Small intestine (tissue), 7 donors: ENCODE data around the gene COMMD8. TPM values are rescaled to one million over a fixed set of nuclear protein-coding genes. Genes with fewer than 3 reads are reported as not detected.
"Not testable (repeated sequence)": the region's sequence is repeated elsewhere in the genome, so short reads cannot be mapped to it uniquely, and the experiment has no call there.

Source experiments
- DNase-seq, 2 donors: peaks; one replicate each; pipeline versions ENCODE4 v3.0.0 to v3.0.0-alpha.2; 2013
- FAIRE-seq: peaks from 2 replicates; lab custom pipeline; 2012; peaks lifted over from hg19 to GRCh38; lab: Jason Lieb, UNC
- H3K27ac ChIP-seq, 3 donors: one replicate each; pipeline ENCODE4 v1.5.1; 2013; ENCODE audit warnings: low read length in 2 of 3, mild to moderate bottlenecking in 2 of 3, control low read depth in 1 of 3, inconsistent platforms in 1 of 3, low read depth in 1 of 3, moderate library complexity in 1 of 3
- H3K27me3 ChIP-seq, 3 donors: one replicate each; pipeline ENCODE4 v1.6.1; 2013; ENCODE audit warnings: low read length in 3 of 3, inconsistent platforms in 1 of 3; ENCODE audit not compliant: control insufficient read depth in 3 of 3, insufficient read depth in 3 of 3
- H3K36me3 ChIP-seq, 3 donors: one replicate each; pipeline ENCODE4 v1.6.1; 2013; ENCODE audit warnings: low read length in 3 of 3, inconsistent platforms in 1 of 3, low read depth in 1 of 3, mild to moderate bottlenecking in 1 of 3, moderate library complexity in 1 of 3; ENCODE audit not compliant: control insufficient read depth in 3 of 3, insufficient read depth in 2 of 3
- H3K4me1 ChIP-seq, 3 donors: one replicate each; pipeline ENCODE4 v1.6.1; 2013; ENCODE audit warnings: low read length in 2 of 3, inconsistent platforms in 1 of 3, low read depth in 1 of 3, mild to moderate bottlenecking in 1 of 3, moderate library complexity in 1 of 3; ENCODE audit not compliant: control insufficient read depth in 3 of 3, insufficient read depth in 2 of 3
- H3K4me3 ChIP-seq, 3 donors: one replicate each; pipeline ENCODE4 v1.5.1; 2013; ENCODE audit warnings: low read length in 3 of 3, control low read depth in 1 of 3, inconsistent platforms in 1 of 3, low read depth in 1 of 3, mild to moderate bottlenecking in 1 of 3, moderate library complexity in 1 of 3
- H3K9me3 ChIP-seq, 2 donors: one replicate each; pipeline ENCODE4 v1.6.1; 2013; ENCODE audit warnings: low read depth in 1 of 2, low read length in 1 of 2; ENCODE audit not compliant: control insufficient read depth in 2 of 2, insufficient read depth in 1 of 2
- WGBS, 3 donors: extraction: QIAGEN DNeasy Blood & Tissue Kit; methylation state at CpG; one replicate each; pipeline ENCODE4 v1.1.7; 2013; 5-methylcytosine and 5-hydroxymethylcytosine counted together
- polyA plus RNA-seq, 4 donors: library from polyadenylated mRNA; stranded (reverse) in 3 of 4; unstranded in 1 of 4; fragments of 200-250 nt in 3 of 4; fragments of 120-200 nt in 1 of 4; gene quantifications; one replicate each; pipeline versions ENCODE4 v1.2.1 to v1.2.3, GENCODE V29; 2013
- donor health status: healthy with polysubstance abuse.
- donor health status: control.
- donor health status: control.
- donor health status: Bipolar disorder and iron deficiency.
- donor health status: healthy.

Gene COMMD8
- polyA plus RNA-seq, 4 donors, result 26.0 to 36.5 (median 30.5) TPM

- Histone ChIP-seq H3K36me3 (no peaks in the 10 kb centered on the region), H3K4me1 (peaks cover 0 to 4% (median 0%) of the 10 kb centered on the region in 3 donors), H3K27ac (no peak overlapping the region), H3K9me3 (no peaks in the 10 kb centered on the region), H3K27me3 (no peaks in the 10 kb centered on the region), H3K4me3 (no peak overlapping the region)
- 58 to 69% (median 67%) methylated on average over 4 of the region's 4 CpGs for WGBS, 3 donors
- FAIRE-seq (no peak), DNase-seq (no peak)
These were observed 30.6 kb upstream of the COMMD8 start for GRCh38 chr4:47494124-47494430.

GRCh38 chr4:47493238-47494123, 30.0 kb upstream of the COMMD8 start:
- Histone ChIP-seq H3K4me1 (peaks cover 0 to 4% (median 0%) of the 10 kb centered on the region in 3 donors), H3K9me3 (peaks cover 0 to 3% of the 10 kb centered on the region in 2 donors), H3K4me3 (no peak overlapping the region), H3K27ac (no peak overlapping the region), H3K36me3 (no peaks in the 10 kb centered on the region), H3K27me3 (no peaks in the 10 kb centered on the region)
- DNase-seq (no peak), FAIRE-seq (no peak)
- 86 to 89% (median 86%) methylated on average over 3 of the region's 3 CpGs for whole genome bisulfite sequencing, 3 donors

GRCh38 chr4:47490550-47490949, 27.0 kb upstream of the COMMD8 start:
- no peak for FAIRE-seq
- 78 to 86% (median 85%) methylated on average over 4 of the region's 4 CpGs for WGBS, 3 donors
- no peak overlapping the region for H3K4me3 ChIP-seq
- no peaks in the 10 kb centered on the region for H3K36me3 ChIP-seq
- peak in 1 of 2 donors; percentile 12 for DNase-seq
- peaks cover 0 to 4% (median 2%) of the 10 kb centered on the region in 3 donors for H3K4me1 ChIP-seq
- no peaks in the 10 kb centered on the region for H3K27me3 ChIP-seq
- peaks cover 0 to 3% of the 10 kb centered on the region in 2 donors for H3K9me3 ChIP-seq
- H3K27ac ChIP-seq, result no peak overlapping the region

- Histone ChIP-seq H3K36me3 (no peaks in the 10 kb centered on the region), H3K27me3 (no peaks in the 10 kb centered on the region), H3K27ac (no peak overlapping the region), H3K9me3 (peaks cover 0 to 3% of the 10 kb centered on the region in 2 donors), H3K4me1 (peaks cover 0 to 3% (median 2%) of the 10 kb centered on the region in 3 donors), H3K4me3 (no peak overlapping the region)
- WGBS, 3 donors, result 47 to 66% (median 54%) methylated on average over 3 of the region's 3 CpGs
- FAIRE-seq (no peak), DNase-seq (no peak)
These were observed 25.2 kb upstream of the COMMD8 start for GRCh38 chr4:47488706-47489105.

- H3K27ac ChIP-seq, H3K4me1 ChIP-seq, FAIRE-seq, H3K4me3 ChIP-seq, H3K27me3 ChIP-seq, H3K9me3 ChIP-seq, DNase-seq, H3K36me3 ChIP-seq: not testable (repeated sequence)
- WGBS, 3 donors, result 93 to 94% (median 94%) methylated on average over 9 of the region's 9 CpGs
These were observed 23.2 kb upstream of the COMMD8 start for GRCh38 chr4:47486727-47487126.

- peak overlapping the region in 2 of 3 donors; percentile 94 to 99 for H3K27ac ChIP-seq
- DNase-seq, result peak in 1 of 2 donors; percentile 32
- no peaks in the 10 kb centered on the region for H3K27me3 ChIP-seq
- peaks cover 0 to 3% of the 10 kb centered on the region in 2 donors for H3K9me3 ChIP-seq
- peak overlapping the region; percentile 12 to 75 (median 50) for H3K4me3 ChIP-seq
- FAIRE-seq, result no peak
- H3K4me1 ChIP-seq, result peaks cover 0 to 2% (median 0%) of the 10 kb centered on the region in 3 donors
- H3K36me3 ChIP-seq, result no peaks in the 10 kb centered on the region
- 15 to 33% (median 21%) methylated on average over 5 of the region's 5 CpGs for WGBS, 3 donors
These were observed 22.8 kb upstream of the COMMD8 start for GRCh38 chr4:47486231-47486673.

- Histone ChIP-seq H3K27me3 (no peaks in the 10 kb centered on the region), H3K36me3 (no peaks in the 10 kb centered on the region), H3K4me3 (peak overlapping the region; percentile 50 to 75 (median 59)), H3K9me3 (peaks cover 0 to 3% of the 10 kb centered on the region in 2 donors), H3K4me1 (peaks cover 0 to 2% (median 0%) of the 10 kb centered on the region in 3 donors), H3K27ac (peak overlapping the region in 2 of 3 donors; percentile 94 to 99)
- 1 to 2% (median 2%) methylated on average over 13 to 14 of the region's 14 CpGs for whole genome bisulfite sequencing, 3 donors
- DNase-seq, result no peak
- FAIRE-seq, result no peak
These were observed 22.3 kb upstream of the COMMD8 start for GRCh38 chr4:47485768-47486167.

- 0 to 1% (median 1%) methylated on average over 24 to 34 of the region's 34 CpGs for WGBS, 3 donors
- peaks cover 0 to 2% (median 0%) of the 10 kb centered on the region in 3 donors for H3K4me1 ChIP-seq
- DNase-seq (peak; percentile 91 to 96), FAIRE-seq (no peak)
- H3K4me3 ChIP-seq, result peak within 1 kb of the TSS; percentile 50 to 75 (median 59)
- H3K36me3 ChIP-seq, result no peaks in the 10 kb centered on the region
- peaks cover 0 to 3% of the 10 kb centered on the region in 2 donors for H3K9me3 ChIP-seq
- no peaks in the 10 kb centered on the region for H3K27me3 ChIP-seq
- H3K27ac ChIP-seq, result peak within 1 kb of the TSS; percentile 72 to 99 (median 94)
These were observed 21.7 kb upstream of the COMMD8 start, which contains the start of gene ATP10D for GRCh38 chr4:47485047-47485692. Gene ATP10D (plus strand): TSS chr4:47485275. CDS start chr4:47512541, 27,266 bp downstream.
